Activated T-helper 1 cell treated with anti-CD3 and anti-CD28 coated beads, Interleukin-2, amount 50 U/mL, for 16 hours (primary cell): ENCODE measurements around the gene CLEC16A.
"Not testable (repeated sequence)": the region's sequence is repeated elsewhere in the genome, so short reads cannot be mapped to it uniquely, and the experiment has no call there.

Experiments used
- DNase-seq, 2 donors: peaks; one replicate each; pipeline ENCODE4 v3.0.0-alpha.2; 2020; ENCODE audit warnings: low read depth in 1 of 2, low spot score in 1 of 2

The CLEC16A gene

GRCh38 chr16:11094075-11094856, 149.9 kb downstream of the CLEC16A start:
- no peak for DNase-seq

GRCh38 chr16:11094857-11095565, 150.6 kb downstream of the CLEC16A start:
- no peak for DNase-seq

GRCh38 chr16:11095935-11096334, 151.6 kb downstream of the CLEC16A start:
- DNase-seq, result no peak

- no peak for DNase-seq
Measured at GRCh38 chr16:11097094-11097786, 152.9 kb downstream of the CLEC16A start.

- no peak for DNase-seq
Measured at GRCh38 chr16:11097787-11098167, 153.4 kb downstream of the CLEC16A start.

DNA sequence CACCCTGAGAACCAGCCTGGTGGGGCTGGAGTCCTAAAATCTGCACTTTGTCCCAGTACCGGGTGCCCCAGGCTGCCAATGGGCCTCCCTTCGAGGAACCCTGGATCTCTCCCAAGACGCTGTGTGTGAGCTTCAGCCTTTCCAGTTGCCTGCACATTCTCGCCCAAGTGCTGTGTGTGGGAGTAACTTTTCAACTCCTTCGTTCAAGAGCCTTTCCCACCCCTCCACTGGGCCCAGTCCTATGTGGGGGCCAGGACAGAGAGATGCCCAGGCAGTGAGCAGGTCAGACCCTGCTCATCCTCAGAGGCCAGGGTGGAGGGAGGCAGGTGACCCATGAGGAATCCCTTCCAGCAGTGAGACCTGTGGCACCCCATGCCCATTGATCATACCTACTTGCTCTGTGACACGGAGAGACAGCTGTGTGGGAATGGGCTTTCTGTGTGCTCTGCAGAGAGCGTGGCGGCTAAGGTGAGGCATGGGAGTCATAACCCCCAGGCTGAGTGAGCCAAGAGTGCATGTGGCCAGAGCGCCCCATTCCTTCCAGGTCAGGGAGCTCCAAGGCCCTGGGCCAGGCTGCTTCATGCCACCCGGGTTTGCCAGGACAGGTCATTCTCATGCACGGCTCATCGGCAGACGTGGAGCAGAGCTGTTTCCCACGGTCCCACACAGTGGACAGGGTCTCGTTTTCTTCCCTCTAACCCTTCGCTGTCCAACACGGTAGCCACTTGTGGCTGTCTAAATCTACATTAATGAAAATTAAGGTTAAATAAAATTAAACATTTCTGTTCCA, 154.4 kb downstream of the CLEC16A start:
- DNase-seq, result no peak

DNA sequence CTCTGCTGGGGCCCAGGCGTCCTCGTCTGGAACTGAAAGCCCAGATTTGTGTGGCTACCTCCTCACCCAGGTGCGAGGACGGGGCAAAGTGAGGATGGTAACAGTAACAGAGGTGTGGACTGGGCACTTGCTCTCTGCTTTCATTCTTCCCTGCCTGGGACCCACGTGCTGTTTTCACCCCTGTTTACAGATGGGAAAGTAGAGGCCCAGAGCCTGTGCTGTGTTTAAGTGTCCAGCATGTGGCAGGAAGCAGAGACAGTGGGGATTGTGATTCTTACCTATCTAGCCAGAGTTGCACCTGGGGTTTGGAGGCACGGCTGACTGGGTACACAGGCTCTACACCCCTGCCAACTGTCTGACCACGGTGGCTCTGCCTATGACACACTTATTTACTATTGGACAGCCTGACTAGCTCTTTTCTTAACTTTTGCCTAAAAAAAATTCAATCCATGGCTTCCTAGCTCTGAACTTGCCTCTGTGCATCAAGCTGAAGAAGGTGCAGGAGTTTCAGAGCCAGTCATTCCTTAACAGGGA, 155.4 kb downstream of the CLEC16A start:
- no peak for DNase-seq

- no peak for DNase-seq
Measured at GRCh38 chr16:11100239-11100750, 155.9 kb downstream of the CLEC16A start.

GRCh38 chr16:11101283-11101682, 156.9 kb downstream of the CLEC16A start:
- DNase-seq, result no peak

DNA sequence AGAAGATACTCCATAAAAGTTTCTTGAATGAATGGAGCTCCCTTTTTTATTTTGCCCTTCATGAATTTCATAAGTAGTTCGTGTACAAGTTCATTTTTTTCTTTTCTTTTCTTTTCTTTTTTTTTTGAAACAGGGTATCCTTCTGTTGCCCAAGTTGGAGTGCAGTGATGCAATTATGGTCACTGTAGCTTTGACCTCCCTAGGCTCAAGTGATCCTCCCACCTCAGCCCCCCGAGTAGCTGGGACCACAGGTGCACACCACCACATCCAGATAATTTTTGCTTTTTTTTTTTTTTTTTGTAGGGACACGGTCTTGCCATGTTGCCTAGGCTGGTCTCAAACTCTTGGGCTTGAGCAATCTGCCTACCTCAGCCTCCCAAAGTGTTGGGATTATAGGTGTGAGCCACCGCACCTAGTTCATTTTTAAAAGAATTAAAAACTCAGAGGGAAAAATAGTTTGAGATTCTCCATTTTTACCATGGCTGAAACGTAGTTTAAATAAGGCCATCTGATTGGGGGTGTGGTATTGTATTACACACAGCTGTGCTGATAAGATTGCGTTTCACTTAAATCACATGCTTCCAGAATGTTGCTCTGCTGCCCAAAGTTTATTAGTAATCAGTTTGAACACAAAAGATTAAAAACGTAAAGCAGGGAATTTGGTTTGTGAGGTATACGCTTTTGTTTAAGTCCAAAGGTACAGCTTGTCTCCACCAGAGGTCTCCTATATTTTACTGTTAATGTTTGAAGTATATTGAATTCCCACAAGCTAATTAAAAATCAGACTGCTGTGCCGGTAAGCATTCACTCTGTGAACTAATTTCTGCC, 157.5 kb downstream of the CLEC16A start:
- no peak for DNase-seq

- no peak for DNase-seq
Measured at GRCh38 chr16:11102523-11102898, 158.1 kb downstream of the CLEC16A start.

DNA sequence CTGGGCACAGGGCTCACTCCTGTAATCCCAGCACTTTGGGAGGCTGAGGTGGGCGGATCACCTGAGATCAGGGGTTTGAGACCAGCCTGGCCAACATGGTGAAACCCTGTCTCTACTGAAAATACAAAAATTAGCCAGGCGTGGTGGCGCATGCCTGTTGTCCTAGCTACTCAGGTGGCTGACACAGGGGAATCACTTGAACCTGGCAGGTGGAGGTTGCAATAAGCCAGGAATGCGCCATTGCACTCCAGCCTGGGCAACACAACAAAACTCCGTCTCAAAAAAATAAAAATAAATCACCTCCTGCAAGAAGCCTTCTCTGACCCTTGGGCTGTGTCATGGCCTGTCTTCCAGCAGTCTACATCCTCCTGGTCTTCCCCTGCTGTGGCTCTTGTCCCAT, 158.9 kb downstream of the CLEC16A start:
- not testable (repeated sequence) for DNase-seq

GRCh38 chr16:11104168-11105037, 160.0 kb downstream of the CLEC16A start:
- DNase-seq, result no peak

DNA sequence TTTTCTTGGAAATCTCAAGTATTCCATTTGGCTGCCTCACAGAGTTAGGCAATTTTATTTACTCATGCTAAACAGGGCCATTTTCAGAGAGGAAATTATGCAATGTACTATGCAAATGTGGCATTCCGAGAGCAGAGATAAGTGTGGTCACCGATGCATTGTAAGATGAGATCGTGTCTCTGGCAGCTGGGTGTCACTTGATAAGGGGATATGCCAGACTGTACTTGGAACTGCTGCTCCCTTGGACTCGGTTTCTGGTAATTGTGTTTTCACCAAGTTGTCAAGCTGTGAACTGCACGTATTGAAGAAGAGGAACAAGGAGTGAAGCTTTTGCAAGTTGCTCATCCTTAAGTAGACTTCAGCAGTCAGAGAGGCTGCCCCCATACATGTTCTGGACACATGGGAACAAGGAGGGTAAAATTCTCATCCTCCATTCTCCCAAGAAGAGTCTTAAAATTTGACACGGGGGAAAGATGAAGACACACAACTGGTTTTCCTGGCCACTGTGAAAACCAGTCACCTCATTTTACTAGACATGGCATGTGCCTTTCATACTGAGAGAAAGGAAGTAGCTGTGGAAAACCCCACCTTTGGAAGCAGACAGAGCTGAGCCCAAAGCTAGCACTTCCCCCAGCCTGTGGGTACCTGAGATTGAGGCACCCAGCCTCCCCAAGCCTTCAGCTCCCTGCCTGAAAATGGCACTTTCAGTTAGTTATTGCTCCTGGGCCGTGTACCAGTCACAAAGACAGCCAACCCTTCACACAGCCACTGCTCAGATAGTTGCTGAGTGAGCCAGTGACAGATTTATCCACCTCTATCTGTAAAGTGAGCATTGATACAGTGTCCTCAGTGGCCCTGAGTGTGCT, 160.9 kb downstream of the CLEC16A start:
- no peak for DNase-seq

GRCh38 chr16:11106726-11107125, 162.4 kb downstream of the CLEC16A start:
- no peak for DNase-seq

- DNase-seq, result no peak
Measured at GRCh38 chr16:11107780-11108465, 163.6 kb downstream of the CLEC16A start.

- DNase-seq, result no peak
Measured at GRCh38 chr16:11108466-11108805, 164.1 kb downstream of the CLEC16A start.

DNA sequence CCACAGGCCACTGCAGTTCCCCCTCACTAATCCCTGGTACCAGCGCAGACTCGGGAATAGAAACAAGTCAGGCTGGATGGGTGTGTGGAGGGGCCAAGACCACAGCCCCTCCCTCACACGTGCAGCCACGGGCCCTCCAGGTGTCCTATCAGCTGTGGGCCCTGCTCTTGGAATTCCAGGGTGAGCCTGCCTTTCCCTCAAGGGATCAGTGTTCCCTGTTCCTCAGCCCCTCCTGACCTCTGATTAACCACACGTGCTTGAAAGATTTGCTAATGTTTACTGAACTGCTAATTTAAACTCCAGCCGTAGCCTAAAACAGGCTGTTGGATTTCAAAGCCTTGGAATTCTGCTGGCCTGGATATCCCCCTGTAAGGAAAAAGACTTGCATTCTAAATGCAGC, 165.2 kb downstream of the CLEC16A start:
- DNase-seq, result no peak
